ENCODE results near the gene SPRY1.

The SPRY1 gene

DNA sequence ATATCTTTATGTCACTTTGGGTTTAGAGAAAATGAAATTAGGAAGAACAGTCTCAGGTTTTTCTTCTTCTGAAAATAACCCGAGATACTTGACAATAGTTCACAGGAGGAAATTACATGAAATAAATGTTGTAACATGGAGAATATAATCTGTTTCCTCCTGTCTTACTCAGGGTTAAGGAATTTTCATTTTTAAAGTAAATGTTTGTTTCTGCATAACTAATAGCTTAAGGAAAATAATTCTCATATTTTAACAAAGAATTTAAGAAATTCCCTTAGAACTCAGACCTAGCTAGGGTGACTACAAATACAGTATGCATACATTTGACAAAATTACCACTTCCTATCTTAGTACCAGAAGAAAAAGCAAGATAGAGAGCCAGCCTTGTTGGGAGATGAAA is 17.2 kb upstream of the SPRY1 start:
- no peak for DNase-seq (ENCODE audit: low spot score)

GRCh38 chr4:123380728-123381716 is 15.6 kb upstream of the SPRY1 start:
- no peak for DNase-seq (ENCODE audit: low spot score)

DNA sequence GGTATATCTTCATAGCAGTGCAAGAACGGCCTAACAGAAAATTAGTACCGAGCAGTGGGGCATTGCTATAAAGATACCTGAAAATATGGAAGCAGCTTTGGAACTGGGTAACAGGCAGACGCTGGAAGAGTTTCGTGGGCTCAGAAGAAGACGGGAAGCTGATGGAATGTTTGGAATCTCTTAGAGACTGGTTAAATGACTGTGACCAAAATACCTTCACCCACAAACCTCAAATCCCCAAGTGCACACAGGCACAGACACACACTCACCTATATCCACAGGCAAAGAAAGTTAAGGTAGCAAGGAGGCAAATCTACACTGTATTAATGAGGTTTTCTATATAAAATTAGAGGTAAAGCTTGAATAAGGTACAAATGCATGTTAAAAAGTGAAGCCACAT is 14.6 kb upstream of the SPRY1 start:
- no peak for DNase-seq (ENCODE audit: low spot score)

GRCh38 chr4:123383566-123383965 is 13.0 kb upstream of the SPRY1 start:
- no peak for DNase-seq (ENCODE audit: low spot score)

- no peak for DNase-seq (ENCODE audit: low spot score)
Observed at GRCh38 chr4:123386609-123387008, 10.0 kb upstream of the SPRY1 start.

DNA sequence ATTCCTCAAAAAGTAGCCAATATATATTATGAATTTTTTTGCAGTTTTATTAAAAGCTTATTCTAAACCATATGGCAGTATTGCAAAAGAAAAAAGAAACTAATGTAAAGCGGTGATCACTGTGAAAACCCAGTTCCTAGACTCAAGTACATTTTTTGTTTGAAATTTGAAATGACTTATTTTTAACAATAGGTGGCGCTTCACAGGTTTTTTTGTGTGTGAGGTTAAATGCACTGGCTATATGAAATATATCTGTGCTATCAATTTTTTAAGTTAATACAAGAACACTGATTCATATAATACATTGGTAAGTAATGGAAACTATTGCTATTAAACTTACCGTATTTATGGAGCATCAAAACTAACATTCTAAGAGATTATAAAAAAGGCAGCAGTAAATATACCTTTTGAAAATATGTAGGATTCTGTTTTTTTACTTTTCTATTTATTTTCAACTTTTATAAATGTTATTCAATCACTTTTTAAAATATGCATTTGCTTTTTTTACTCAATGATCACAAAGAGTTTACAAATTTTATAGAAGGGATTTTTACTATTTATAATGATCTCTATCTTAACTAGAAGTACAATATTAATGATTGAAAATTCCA is 5.6 kb upstream of the SPRY1 start:
- no peak for DNase-seq (ENCODE audit: low spot score)

DNA sequence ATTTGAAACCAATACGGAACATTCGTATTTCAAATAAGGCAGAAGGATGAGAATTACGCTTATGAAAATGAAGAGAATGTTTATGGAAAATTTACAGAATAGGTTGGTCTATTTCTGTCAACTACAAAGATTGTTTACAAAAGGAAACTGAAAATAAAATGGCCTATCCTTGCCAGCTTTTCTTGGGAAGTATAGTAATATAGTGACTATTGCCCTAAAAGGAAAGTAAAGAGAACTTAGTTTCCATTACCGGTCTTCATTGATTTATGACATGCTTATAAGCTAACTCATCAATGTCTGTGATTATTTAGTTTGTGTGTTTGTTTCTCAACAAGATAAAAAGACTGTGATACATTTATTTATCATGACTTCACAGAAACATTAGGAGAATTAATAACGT is 2.9 kb upstream of the SPRY1 start:
- DNase-seq (ENCODE audit: low spot score), result no peak

DNA sequence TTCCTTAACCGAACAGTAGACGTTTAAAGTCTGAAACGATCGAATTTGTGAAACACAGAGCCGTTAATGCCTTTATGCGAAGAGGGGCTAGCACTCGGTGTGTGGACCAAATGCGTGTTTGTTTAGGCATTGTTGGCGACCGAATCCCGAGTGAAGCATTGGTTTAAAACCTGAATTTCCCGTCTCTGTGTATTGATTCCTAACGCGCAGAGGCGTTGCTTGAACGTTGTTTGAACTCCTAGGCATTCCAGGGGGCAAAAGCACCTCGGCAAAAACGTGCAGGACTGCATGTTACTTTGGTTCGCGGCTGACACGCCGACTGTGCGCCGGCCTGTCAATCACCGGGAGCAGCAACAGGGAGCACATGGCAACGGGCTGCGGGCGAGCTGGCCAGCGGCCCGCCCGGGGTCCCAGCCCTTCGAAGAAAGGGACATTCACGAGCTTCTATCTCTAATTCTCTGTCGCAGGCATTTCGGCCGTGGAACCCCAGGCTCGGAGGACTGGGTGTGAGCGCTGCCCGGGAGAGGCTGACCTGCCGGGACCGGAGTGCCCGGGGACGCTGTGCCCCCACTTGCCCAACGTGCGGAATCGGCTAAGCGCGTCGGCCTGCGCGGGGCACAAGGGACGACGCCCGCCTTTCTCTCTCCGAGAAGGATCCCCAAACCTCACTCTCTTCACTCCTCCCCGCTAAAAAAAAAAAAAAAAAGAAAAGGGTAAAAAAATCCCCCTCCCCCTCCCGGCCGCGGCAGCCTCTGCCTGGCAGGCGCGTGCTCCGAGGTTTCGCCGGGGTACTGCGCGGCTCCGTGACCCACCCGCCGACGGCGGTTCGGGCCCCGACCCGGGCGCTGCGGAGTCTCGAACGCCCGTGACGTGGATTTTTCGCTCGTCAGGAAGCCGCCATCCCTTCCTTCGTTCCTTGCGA is 810 bp downstream of the SPRY1 start:
- DNase-seq (ENCODE audit: low spot score), result no peak

- peak; percentile 67 for DNase-seq (ENCODE audit: low spot score)
Observed at GRCh38 chr4:123398066-123398852, 1.7 kb downstream of the SPRY1 start.

DNA sequence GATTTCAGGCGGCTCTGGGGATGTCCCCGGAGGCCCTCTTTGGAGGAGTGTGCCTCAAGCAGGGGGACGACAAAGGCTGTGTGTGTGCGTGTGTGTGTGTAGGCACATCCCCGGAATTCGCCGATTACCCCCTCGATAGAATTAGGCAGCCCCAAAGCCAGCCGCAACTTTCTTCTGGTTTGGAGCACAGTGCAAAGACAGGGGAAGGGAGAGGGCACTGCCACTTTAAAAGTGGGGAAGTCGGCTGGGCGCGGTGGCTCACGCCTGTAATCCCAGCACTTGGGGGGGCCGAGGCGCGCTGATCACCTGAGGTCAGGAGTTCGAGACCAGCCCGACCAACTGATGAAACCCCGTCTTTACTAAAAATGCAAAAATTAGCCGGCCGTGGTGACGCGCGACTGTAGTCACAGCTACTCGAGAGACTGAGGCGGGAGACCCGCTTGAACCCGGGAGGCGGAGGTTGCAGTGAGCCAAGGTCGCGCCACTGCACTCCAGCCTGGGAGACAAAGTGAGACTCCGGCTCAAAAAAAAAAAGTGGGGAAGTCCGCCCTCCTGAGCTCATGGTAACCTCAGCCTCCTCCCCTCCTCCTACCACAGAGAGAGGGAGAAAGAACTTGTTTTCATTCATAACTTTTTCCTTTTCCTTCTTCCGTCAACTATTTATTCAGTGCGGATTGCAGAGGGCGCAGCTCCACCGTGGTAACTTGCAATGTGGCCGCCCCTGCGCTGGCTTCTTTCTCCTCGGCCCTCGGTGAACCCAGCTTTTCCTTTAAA is 2.4 kb downstream of the SPRY1 start:
- peak; percentile 33 for DNase-seq (ENCODE audit: low spot score)

GRCh38 chr4:123399627-123400358 is 3.2 kb downstream of the SPRY1 start:
- DNase-seq (ENCODE audit: low spot score), result no peak

DNA sequence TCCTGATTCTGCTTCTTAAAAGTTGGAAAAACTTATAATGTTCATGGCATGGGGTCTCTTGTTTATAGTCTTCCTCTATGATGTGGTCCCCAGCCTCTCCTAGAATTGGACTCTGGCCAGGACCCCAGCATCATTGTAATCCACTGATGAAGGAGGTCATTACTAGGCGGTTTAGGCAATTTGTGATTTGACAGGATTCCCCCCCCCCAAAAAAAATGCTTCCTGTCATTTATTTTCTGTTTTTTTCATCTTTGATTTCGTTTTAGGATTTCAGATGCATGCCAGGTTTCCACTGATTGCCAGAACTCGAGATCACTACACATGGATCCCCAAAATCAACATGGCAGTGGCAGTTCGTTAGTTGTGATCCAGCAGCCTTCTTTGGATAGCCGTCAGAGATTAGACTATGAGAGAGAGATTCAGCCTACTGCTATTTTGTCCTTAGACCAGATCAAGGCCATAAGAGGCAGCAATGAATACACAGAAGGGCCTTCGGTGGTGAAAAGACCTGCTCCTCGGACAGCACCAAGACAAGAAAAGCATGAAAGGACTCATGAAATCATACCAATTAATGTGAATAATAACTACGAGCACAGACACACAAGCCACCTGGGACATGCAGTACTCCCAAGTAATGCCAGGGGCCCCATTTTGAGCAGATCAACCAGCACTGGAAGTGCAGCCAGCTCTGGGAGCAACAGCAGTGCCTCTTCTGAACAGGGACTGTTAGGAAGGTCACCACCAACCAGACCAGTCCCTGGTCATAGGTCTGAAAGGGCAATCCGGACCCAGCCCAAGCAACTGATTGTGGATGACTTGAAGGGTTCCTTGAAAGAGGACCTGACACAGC is 4.9 kb downstream of the SPRY1 start:
- no peak for DNase-seq (ENCODE audit: low spot score)

GRCh38 chr4:123402121-123402465 is 5.5 kb downstream of the SPRY1 start:
- DNase-seq (ENCODE audit: low spot score), result no peak

GRCh38 chr4:123403080-123403604 is 6.5 kb downstream of the SPRY1 start:
- no peak for DNase-seq (ENCODE audit: low spot score)

DNA sequence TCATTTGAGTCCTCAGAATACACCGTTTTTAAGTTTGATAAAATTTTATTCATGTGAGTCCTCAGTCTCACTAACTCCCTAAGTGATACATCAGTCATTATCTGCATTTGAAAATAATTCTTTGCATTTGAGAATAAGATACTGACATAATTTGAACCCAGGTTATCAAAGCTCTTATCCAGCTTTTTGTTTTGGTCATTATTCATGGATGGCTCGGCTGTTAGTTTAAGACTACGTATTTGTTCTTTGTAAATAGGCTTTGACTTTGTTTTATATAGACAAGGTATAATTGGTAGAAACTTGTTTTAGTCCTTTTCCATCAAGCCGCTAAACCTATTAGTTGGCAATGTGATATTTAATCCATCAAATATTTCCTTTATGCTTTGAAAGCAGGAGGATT is 7.9 kb downstream of the SPRY1 start:
- DNase-seq (ENCODE audit: low spot score), result no peak

- no peak for DNase-seq (ENCODE audit: low spot score)
Observed at GRCh38 chr4:123405267-123405865, 8.8 kb downstream of the SPRY1 start.

DNA sequence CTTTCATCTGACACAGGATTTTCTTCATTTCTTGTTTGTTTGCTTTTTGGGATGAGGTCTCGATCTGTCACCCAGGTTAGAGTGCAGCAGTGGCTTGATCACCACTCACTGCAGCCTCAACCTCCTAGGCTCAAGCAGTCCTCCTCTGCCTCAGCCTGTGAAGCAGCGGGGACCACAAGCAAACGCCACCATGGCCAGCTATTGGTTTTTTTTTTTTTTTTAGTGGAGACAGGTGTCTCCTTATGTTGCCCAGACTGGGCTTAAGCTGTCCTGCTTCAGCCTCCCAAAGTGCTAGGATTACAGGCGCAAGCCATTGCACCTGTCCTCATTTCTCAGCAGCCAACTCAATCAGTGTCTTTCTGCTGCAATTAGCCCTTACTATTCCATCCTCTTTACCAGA is 10.3 kb downstream of the SPRY1 start:
- no peak for DNase-seq (ENCODE audit: low spot score)

GRCh38 chr4:123408471-123409084 is 12.0 kb downstream of the SPRY1 start:
- no peak for DNase-seq (ENCODE audit: low spot score)
